OCI-LY3 (cell line): Measurements from ENCODE around the gene PARG.

Experiments
- CTCF ChIP-seq: fragments of 200-600, 300-600 bp; sonication (generic); IDR thresholded peaks from 2 replicates; pipeline ENCODE4 v1.5.1; 2014; ENCODE audit warnings: antibody characterized with exemption, low read length, low read depth
- EZH2phosphoT487 ChIP-seq: fragments of 200-600 bp; shearing (Covaris generic); IDR thresholded peaks from 2 replicates; pipeline ENCODE4 v1.6.1; 2018; ENCODE audit warnings: antibody characterized with exemption, mixed run types, low read depth

GRCh38 chr10:49834201-49834600, 107.6 kb downstream of the PARG start:
- no peak for TF ChIP-seq CTCF
- TF ChIP-seq EZH2phosphoT487, result no peak
